SKM-1 (cell line): Measurements from ENCODE around the gene SPRR1A.

Experiments
- DNase-seq: peaks from one replicate; lab custom pipeline; 2025; ENCODE audit not compliant: unreplicated experiment; lab: John Stamatoyannopoulos, UW

Gene SPRR1A

DNA sequence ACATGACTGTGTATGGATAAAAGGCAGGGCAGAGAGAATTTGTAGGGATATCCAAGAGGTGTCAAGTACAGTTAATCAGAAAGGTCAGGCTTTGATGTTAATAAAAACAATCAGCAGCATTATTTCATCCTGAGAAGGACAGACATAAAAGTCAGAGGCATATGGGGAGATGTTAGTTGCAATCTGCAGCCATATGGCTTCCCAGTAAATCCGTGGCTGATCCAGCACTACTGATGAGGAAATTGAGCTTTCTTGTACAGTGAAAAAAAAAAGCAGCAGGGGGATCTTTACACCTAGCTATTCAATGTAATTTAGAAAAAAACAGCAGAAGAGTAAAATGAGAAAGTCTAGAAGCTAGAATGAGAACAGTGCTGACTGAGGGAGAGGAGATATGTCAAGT lies 44.9 kb downstream of the SPRR1A start:
- DNase-seq = no peak

GRCh38 chr1:153030895-153031294 lies 47.0 kb downstream of the SPRR1A start, which contains the start of gene SPRR1B:
Gene SPRR1B (plus strand): TSS chr1:153031203. CDS start chr1:153032346, 1,143 bp downstream.
- DNase-seq = no peak

GRCh38 chr1:153032073-153032472 lies 48.2 kb downstream of the SPRR1A start:
- no peak for DNase-seq

DNA sequence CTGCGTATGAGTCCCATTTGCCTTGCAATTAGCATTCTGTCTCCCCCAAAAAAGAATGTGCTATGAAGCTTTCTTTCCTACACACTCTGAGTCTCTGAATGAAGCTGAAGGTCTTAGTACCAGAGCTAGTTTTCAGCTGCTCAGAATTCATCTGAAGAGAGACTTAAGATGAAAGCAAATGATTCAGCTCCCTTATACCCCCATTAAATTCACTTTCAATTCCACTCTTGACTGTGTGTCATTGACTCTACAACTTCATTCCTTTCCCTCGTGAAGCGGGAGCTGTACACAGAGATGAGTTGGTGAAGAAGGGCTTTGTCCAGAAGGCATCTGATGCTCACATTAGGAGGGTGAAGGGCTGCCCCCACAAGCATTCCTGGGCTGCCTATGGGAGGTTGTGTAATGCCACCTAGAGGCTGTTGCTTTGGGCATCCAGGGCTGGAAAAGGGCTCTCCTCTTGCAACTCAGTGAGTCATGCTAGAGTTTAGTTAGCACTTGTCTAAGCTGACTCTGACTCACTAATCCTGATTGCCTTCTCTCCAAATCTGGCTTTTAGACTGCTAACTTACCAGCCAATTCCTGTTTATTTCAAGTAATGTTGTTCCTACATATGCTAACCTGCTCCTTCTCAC lies 48.9 kb downstream of the SPRR1A start:
- no peak for DNase-seq

DNA sequence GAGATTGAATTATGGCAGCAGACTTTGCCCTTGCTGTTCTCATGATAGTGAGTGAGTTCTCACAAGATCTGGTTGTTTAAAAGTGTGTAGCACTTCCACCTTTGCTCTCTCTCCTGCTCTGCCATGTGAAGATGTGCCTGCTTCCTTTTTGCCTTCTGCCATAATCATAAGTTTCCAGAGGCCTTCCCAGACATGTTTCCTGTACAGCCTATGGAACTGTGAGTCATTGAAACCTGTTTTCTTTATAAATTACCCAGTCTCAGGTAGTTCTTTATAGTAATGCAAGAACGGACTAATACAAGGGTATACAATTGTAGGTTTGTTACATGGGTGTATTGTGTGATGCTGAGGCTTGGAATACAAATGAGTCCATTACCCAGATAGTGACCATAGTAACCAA lies 51.3 kb downstream of the SPRR1A start:
- DNase-seq = no peak
